ENCODE measurements around the gene MRPL23.

Gene MRPL23

DNA sequence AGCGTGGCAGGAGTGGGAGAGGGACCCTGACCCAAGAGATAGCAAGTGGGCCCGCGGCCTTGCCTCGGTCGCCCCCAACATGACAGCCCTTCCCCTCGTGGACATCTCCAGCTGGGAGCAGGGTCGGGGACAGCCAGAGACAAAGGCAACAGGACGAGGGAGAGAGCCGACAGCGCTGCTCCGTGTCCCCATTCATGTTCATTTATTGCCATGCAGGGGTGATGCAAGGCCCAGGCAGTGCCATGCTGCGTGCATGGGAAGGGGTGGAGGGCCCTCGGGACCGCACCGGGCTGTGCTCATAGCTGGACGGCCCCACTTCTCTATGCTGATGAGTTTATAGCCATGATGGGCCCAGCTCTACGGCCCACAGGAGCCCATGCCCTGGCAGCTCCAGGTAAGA is 12.7 kb downstream of the MRPL23 start:
- DNase-seq, result no peak

DNA sequence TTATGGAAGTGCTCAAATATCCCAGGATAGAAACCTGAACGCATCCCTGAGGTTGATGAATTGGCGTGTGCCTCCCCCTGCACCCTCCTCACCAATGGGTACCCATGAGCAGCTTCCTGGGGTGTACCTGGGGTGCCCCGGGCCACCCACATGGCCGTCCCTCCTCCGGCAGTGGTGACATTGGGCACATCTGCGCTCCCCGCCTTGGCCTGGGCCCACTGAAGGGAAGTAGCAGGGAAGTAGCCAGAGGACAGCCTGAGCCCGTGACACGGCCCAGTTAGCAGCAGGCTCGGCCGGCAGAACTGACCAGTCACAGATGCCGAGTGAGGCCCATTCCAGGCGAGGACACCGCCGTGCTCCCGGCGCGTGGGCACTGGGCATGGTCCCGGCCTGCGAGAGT is 16.7 kb downstream of the MRPL23 start:
- no peak for DNase-seq

DNA sequence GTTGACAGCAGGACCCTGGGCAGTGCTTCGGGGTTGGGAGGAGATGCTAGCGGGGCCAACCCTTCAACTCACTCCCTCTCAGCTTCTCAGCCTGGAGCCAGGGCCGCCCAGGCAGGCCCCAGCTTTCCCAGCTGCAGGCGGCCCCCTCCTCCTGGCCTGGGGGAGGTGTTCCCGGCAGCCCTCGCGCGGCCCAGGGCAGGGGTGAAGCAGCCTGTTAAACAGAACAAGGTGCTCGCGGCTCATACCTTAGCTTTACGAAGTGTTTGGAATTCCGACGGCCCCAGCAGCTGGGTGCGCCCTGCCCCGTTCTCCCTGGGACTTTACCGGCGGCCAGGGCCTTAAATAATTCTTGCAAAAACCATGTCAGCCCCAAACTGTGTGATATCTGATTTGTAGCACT is 17.2 kb downstream of the MRPL23 start:
- DNase-seq, result no peak

DNA sequence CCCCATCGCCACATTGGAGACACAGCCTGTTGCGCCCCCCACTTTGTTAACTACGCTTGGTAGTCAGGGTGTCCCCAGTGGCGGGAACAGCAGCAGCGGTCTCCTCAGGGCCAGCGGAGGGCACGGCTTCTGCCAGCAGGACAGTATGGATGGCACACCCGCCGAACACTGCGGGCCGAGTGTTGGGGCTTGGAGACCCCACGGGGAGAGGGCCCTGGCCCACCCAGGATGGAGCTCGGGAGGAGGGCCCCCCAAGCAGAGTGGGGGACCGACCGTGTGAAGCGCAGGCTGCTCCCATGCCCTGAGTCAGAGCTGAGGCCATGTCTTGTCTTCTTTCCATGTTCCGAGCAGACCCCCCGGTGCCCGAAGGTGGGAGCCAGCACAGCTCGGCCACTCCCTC is 17.8 kb downstream of the MRPL23 start:
- DNase-seq, result no peak

DNA sequence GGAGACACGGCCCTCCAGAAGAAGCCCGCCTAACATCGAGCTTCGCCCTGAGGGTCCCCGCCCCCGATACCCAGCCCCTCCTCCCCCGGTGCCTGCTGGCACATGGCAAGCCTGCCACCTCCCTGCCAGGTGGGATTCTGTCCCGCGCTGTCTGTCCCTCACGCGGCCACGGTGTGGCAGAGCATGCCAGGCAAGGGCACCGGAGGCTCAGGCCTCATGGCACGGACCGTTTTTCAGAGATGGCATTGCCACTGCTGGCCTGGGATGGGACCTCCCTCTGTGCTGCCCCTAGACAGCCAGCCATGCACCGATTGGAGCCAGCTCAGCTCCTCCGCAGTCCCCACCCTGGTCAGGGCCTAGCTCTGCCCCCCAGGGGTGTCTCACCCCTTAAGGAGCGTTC is 19.4 kb downstream of the MRPL23 start:
- DNase-seq, result no peak

DNA sequence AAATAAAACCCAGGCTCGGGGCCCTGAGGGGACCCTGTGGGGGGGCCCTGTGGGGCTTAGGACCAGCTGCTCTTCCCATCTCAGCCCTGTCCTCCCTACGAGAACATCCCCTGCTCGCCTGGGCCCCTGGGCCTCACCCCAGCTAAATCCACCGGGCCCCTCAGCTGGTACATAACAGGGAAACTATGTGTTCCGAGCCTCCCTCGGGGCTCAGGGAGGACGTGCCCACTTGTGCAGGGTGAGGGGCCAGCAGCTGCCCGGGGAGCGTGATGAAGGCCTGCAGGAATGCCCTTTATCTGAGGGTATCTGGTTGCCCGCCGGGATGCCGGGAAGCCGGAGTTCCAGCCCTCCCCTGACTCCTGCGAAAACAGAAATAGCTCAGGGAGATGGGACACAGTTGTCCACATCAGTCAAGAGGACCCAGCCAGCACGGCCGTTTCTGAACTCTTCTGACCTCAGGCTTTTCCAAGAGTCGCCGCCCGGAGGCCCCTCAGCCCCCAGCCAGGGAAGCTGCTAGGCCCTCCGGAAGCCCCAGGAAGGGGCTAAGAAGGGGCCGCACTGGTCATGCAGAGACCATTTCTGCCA is 20.6 kb downstream of the MRPL23 start:
- no peak for DNase-seq

DNA sequence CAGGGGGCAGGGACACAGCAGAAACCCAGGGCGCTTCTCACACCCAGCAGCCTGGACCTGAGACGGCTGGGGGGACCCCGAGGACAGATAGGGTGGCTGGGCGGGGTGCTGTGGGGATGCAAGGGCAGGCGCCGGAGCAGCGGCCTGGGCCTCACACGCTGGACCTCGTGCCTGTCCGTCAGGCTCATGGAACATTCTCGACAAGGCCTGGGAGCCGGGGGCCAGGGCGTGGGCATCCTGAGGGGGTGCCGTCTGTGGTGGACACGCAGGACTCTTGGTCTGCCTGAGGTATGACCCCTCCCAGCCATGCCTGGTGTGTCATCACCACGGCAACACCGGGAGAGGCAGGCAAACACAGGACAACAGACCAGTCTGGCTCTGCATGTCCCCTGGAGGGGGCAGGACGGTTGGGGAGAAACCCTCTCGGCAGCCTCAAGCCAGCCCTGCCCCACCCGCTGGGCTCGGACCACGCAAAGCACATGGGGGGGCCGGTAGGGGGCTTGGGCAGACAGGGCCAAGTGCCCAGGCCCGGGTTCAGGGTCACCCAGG is 21.4 kb downstream of the MRPL23 start:
- DNase-seq, result no peak

DNA sequence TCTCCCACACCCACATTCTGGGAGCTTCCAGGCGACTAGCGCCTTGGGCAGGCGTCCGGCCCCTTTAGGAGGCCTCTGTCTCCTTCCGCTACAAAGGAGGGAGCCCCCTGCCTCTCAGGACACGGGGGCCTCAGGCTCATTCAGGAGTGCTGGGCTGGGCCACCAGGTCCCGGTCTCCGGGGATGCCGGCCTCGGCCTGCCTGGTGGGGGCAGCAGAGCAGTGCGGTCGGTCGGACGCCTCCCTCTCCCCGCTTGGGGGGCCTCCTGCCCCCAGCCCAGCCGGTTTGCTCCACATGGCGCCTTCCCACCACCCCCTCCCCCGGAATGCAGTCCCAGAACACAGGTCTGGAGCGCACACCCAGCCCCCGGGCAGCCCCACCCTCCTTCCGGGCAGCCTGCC is 21.9 kb downstream of the MRPL23 start:
- no peak for DNase-seq

DNA sequence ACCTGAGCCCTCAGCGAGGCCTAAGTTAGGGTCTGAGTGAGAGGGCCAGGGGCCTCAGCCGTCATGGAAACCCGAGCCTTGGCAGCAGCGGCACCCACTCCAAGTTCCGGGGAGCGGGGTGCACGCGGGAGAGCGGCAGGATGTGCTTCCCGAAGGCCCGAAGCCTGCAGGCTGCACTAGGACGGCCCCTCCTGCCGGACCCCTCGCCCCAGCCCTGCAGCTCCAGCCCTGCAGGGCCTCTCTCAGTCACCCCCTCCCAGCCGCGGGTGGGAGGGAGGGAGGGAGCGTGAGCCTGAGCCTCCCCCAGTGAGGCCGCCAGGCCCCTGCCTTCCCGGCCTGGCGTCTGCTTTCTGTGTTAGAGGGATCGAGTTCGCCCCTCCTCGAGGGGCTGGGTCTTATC is 22.6 kb downstream of the MRPL23 start:
- no peak for DNase-seq

DNA sequence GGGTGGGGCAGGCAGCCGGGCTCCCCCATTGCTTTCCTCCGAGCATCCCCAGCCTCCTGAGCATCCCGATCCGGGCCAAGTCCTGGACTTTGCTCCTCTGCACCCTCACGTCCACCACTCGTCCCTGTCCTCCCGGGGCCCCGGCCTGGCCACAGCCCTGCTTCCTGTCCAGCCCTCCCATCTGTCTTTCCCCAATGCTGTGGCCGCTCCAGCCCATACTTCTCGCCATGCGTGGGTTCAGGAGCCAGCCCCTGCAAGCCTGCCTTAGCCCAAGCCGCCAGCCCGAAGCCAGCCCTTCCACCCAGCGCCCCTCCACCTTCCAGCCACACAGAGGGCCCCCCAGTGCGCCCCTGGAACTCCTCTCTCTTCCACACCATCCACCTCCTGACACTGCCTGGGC is 23.8 kb downstream of the MRPL23 start:
- no peak for DNase-seq

DNA sequence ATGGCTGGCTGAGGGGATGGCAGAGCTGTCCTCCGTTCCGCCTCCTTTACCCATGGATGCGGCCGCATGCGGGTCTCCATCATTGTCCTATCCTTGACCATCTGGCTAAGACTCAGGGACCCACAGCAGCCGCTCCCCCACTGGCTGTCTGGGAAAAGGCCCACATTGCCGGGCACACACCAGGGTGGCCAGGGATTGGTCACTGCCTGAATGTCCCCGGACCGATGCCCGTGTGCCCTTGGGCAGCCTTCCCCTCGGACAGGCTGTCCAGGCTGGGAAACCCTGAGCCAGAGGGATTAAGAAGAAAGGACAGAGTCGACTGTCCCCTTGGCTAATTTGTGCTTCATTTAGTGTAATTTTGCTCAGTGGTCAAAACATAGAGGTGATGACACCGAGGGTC is 28.1 kb downstream of the MRPL23 start:
- DNase-seq, result no peak

DNA sequence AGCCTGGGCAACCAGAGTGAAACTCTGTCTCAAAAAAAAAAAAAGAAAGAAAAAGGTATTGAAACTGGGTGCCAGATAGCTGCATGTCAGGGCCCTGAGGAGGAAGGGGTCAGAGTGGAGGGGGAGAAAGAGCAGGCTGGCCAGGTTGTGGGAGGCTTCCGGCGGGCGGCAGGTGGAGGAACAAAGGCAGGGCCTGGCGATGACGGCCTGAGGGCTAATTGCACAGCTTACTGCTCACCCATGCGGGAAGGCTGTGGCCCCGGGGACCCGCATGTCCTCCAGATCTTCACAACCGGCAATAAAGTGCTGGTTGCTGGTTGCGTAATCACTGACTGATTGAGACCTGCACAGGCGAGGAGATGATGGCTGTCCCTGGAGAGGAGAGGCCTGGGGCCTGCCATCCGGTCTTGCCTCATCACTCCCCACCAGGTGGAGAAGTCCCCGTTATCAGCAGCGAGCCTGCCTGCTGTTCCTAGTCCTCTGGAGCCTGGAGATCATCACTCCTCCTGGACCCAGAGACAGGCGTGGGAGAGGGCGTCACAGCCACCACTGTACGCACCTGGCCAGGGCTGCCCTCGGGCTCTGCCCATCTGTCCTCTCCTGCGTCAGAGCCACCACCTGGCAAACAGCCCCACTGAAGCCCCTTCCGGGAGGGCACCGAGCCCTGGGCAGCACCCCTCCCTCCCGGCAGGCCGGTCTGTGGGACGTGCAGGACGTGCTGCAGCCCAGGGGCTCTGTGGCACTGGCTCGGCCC is 31.8 kb downstream of the MRPL23 start:
- DNase-seq, result no peak

DNA sequence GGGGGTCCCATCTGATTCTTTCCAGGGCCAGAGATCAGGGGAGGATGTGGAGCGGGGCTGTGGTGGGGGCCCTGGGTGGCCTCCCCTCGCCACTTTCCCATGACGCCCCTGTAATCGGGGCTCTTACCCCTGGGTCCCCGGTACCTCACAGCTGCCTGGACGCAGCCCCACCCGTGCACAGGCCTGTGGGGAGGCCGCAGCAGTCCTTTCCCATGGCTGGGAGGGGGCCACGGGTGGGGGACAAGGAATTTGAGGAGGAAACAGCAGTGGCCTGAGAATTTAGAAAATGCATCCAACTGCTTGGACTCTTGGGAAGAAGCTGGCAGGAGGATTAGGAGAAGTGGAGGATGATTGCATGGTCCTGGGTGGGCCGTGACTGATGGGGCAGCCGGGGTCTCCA is 32.5 kb downstream of the MRPL23 start:
- no peak for DNase-seq

DNA sequence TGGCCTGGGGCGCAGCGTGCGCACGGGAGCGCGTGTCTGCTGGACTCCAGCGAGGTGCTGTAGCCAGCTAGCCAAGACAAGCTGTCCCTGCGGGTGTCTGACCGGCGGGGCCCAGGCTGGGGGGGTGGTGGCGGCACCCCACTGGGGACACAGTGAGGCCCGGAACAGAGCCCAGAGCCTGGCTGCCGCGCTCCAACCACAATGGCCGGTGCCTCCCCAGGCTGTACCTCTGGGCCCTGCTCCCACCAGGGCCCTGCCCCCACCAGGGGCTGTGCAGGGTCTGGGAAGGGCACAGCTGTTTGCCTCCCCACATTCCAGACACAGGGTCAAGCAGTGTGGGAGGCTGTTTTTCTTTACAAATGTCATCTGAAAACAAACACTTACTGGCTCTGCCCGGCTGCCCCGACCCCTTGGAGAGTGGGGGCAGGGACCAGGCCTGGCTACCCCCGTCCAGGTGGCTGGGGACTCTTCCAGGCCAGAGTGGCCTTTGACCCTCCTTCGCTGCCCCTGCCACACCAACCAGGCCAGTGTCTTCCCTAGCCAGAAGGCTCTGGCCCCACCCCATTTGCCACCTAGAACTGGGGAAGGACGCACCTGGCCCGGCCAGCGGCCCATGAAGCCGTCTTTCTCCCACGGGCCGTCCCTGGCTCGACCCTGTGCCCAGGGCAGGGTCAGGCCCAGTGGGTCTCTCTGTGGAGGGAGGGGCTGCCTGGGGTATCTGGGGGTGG is 35.9 kb downstream of the MRPL23 start:
- DNase-seq, result no peak

DNA sequence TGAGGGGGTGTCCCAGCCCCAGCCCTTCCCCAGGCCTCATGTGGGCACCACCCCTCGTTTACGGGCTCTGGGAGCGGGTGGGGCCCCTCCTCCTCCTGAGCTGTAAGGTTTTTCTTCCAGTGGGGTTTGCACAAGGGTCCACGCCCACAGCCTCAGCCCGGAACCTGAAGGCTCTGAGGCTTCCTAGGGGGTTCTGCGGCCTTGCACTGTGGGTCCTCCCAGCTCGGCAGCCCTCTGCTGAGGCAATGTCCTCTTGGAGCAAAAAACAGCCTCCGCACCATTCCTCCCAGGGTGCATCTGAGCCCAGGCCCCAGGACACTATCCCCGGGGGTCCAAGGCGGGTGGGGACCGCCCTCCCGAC is 36.4 kb downstream of the MRPL23 start:
- no peak for DNase-seq

DNA sequence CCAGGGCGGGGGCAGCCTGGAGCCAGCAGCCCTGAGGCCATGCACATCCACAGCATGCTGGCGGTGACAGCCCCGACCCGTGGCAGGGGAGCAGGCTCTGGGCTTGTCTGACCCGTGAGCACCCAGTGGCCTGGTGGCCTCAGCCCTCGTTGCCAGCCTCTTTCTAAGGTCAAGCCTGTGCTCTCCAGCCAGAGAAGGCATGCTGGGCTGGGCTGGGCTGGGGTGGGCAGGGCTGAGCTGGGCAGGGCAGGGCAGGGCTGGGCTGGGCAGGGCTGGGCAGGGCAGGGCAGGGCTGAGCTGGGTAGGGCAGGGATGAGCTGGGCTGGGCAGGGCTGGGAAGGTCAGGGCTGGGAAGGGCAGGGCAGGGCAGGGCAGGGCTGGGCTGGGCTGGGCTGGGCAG is 39.9 kb downstream of the MRPL23 start:
- DNase-seq, result no peak

DNA sequence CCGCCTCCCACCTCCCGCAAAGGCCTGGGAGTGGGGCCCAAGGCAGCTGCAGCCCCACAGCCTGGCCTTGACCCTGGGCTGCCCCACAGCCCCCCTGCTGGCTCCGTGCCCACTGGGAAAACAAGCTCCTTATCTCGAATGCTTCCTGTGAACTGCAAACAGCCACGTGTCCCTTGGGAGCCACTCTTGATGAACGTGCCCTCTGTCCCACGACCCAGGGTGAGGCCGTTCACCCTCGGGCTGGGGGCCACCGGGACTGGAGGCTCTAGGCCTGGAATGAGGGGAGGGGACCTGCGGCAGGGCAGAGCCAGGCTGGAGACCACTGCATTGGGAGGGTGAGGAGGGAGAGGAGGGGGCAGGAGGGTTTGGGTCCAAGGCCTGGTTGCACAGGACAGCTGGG is 41.0 kb downstream of the MRPL23 start:
- DNase-seq, result no peak

DNA sequence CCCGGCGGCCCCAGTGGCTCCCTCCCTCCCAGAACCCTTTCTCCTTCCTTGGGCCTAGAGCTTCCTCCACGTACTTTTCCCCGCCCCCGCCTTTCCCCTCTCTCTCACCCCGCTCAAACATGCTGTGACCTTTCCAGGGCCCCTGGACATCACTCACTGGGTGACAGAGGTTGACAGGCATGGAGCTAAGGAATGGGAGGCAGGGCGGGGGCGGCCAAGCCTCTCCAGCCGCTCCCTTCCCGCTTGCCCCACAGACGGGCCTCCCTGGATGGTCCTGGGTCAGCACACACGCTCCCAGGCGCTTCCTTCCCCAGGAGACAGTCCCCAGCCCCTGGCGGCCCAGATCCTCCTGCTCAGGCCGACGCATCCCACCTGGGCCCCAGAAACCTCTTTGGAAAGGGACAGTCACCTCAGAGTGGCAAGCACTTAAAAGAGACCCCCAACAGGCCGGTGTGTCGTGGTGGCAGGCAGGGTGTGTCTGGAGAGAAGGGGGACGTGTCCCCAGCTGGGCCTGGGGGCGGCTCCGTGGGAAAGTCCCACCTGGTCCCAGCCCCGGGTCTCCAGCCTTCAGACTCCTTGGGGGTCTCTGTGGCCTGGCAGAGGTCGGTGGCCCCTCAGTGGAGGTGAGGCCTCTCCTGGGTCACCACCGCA is 41.7 kb downstream of the MRPL23 start:
- no peak for DNase-seq

DNA sequence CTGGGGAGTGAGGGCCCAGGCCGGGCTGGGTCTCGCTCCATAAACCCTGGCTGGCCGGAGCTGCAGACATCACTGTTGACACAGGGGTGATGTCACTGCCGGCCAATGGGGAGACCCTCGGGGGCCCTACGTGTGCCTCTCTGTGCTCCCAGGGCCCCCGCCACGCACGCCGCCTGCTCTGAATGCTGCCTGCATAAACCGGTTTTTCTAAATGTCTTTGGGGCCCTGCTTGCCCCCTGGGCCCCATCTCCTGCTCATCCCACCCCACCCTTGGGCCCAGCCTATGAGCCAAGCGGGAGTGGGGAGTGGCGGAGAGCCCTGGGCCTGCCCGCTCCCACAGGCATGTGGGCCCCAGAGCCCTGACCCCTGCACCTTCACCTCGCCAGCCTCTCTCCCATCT is 42.8 kb downstream of the MRPL23 start:
- DNase-seq, result no peak

DNA sequence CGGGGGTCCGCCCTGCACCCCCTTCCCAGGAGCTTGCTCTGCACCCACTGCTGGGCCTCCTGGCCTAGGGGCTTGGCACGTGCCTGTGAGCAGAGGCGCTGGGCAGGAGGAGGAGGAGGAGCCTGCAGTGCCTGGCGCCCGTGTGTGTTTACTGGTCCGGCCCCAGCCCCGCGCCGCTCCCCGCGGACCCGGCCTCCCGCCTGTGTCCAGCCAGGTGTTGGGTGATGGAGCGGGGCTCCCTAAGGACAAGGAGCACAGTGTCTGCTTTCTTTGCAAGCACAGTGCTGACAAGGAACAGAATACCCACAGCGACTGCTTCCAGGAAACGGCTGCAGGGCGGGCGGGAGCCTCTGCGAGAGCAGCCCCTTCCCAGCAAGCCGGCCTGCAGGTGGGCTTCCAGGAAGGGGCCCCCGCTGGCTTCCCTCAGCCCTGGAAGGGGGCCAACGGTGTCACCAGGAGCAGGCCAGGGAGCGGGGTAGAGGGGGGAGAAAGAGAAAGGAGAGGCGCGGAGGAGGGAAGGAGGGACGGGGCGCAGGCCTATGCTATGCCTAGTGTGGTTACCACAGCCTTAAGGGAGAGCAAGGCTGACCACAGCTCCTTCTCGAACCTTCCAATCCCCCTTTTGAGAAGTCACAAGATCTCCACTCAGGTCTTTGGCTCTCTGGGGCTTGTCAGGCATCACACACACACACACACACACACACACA is 43.9 kb downstream of the MRPL23 start:
- no peak for DNase-seq

DNA sequence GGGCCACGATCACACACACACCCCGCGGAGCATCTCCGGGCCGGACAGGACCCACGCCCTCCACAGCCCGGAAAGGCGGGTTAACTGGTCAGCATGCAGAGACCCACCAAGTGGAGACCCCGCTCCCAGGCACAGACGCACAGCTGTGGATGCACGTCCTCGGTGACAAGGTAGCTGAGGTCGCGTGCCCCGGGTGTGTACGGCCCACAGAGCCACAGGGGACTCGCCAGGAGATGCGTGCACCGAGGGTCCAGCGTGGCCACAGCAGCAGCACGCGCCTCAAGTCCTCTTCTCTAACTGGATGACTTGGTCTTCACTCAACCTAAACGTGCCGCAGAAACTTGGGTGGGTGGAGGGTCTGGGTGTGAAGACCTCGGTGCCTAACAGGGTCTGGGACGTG is 45.0 kb downstream of the MRPL23 start:
- DNase-seq, result no peak

DNA sequence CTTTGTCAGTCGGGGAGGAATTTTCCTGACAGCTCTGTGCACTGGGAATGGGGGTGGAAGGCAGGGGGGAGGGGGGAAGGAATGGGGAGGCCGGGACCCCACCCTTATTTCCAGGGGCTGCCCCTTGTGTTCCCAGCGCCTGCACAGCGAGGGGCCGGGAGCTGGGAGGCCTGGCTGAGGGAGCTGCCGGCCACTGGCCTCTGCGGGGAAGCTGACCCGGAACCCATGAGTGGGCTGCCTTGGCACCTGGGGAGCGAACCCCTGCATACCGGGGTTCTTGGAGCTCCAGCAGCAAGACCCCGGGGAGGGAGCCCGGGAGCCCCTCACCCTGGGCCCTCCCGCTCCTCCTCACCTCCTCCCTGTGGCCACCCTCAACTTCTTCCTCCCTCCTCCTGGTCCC is 47.0 kb downstream of the MRPL23 start:
- DNase-seq, result no peak

DNA sequence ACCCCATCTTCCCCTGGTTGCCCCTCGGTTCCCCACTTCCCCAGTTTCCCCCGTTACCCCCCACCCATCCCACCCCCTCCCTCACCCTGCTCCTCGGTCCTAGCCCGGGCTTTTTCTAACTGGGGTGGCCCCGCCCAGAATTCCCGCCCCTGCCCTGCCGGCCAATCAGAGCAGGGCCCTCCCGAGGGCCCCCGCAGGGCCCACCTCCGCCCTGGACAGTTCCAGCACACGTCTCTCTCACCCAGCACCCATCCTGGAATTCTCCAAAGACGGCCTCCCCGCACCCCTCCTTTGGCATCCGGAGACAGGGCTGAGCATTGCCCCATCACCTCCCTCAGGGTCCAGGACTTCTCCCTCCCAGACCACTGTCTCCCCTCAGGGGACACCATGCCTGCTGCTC is 50.6 kb downstream of the MRPL23 start, which contains the start of gene H19:
Gene H19, minus strand, starts transcription at position 88 of the 400 bp plus-strand sequence.
- no peak for DNase-seq

Data from NCI-H446 treated with DMSO at 0.1 percent for 48 hours (cell line).